B cell (primary cell): ENCODE data around the gene RASGRP2. TPM values are rescaled to one million over a fixed set of nuclear protein-coding genes. Genes with fewer than 3 reads are reported as not detected.

Experiments
- ATAC-seq: fragments of 200-7000 bp; cut with Tn5 transposase; one replicate; pipeline ENCODE4 v1.10.0; 2021; ENCODE audit warnings: low read depth, mild to moderate bottlenecking, moderate number of reproducible peaks, moderate library complexity
- CTCF ChIA-PET: fragments of 350-600 bp; sonication (Branson Sonifier 250); formaldehyde crosslinking; loops from one replicate; lab custom pipeline; 2021; ENCODE audit warnings: antibody characterized with exemption, inconsistent platforms; lab: Charles Lee
- POLR2A ChIA-PET: fragments of 350-600 bp; sonication (Branson Sonifier 250); formaldehyde crosslinking; loops from one replicate; lab custom pipeline; 2021; ENCODE audit warnings: antibody characterized with exemption; lab: Charles Lee
- DNase-seq: peaks from one replicate; pipeline ENCODE4 v3.0.0; 2013
- H2AFZ ChIP-seq: 2 replicates; pipeline ENCODE4 v1.6.1; 2012; ENCODE audit warnings: mild to moderate bottlenecking, low read depth, low read length; ENCODE audit not compliant: insufficient read depth, poor library complexity, severe bottlenecking
- H3K27ac ChIP-seq, 2 donors: 1 replicate in 1 of 2; 2 replicates in 1 of 2; pipeline ENCODE4 v1.5.1; 2012 to 2013; ENCODE audit warnings: low read length in 2 of 2, mild to moderate bottlenecking in 2 of 2, moderate library complexity in 1 of 2
- H3K27me3 ChIP-seq, 4 experiments: fragments of 200-600 bp in 1 of 4; sonication (generic) in 1 of 4; replicated peaks in 1 of 4; 1 replicate in 2 of 4; 2 replicates in 2 of 4; pipeline versions ENCODE4 v1.6.1 to v1.7.0; 2013 to 2016; ENCODE audit warnings: low read length in 3 of 4, mild to moderate bottlenecking in 2 of 4, mixed read lengths in 1 of 4, moderate library complexity in 1 of 4; ENCODE audit not compliant: insufficient read depth in 4 of 4, control insufficient read depth in 3 of 4; ENCODE audit errors: control extremely low read depth in 1 of 4
- H3K36me3 ChIP-seq, 2 experiments: replicated peaks in 1 of 2; 1 replicate in 1 of 2; 2 replicates in 1 of 2; pipeline versions ENCODE4 v1.6.1 to v1.7.1; 2013; ENCODE audit warnings: low read length in 1 of 2; ENCODE audit not compliant: insufficient read depth in 2 of 2, control insufficient read depth in 1 of 2; ENCODE audit errors: control extremely low read depth in 1 of 2, extremely low read depth in 1 of 2
- H3K4me1 ChIP-seq, 2 donors: fragments of 200-600 bp in 1 of 2; sonication (generic) in 1 of 2; 1 replicate in 1 of 2; 2 replicates in 1 of 2; pipeline versions ENCODE4 v1.5.1 to v1.6.1; 2013 to 2017; ENCODE audit warnings: low read length in 2 of 2; ENCODE audit not compliant: control insufficient read depth in 2 of 2, insufficient read depth in 2 of 2
- H3K4me2 ChIP-seq: replicated peaks from 2 replicates; pipeline ENCODE3; 2012; ENCODE audit warnings: mild to moderate bottlenecking, low read depth, low read length; ENCODE audit not compliant: poor library complexity, severe bottlenecking
- H3K4me3 ChIP-seq, 5 experiments: fragments of 200-600 bp in 1 of 5; sonication (generic) in 1 of 5; 1 replicate in 3 of 5; 2 replicates in 2 of 5; pipeline versions ENCODE4 v1.5.1 to v1.7.0; 2011 to 2016; ENCODE audit warnings: low read length in 4 of 5, mild to moderate bottlenecking in 4 of 5, low read depth in 2 of 5, control low read depth in 1 of 5, moderate library complexity in 1 of 5; ENCODE audit not compliant: insufficient read depth in 1 of 5; ENCODE audit errors: control extremely low read depth in 1 of 5, extremely low read depth in 1 of 5
- H3K79me2 ChIP-seq: fragments of 200-600 bp; sonication (generic); one replicate; pipeline ENCODE4 v1.6.0; 2016; ENCODE audit warnings: low read length; ENCODE audit not compliant: control insufficient read depth, insufficient read depth
- H3K9ac ChIP-seq: fragments of 200-600 bp; sonication (generic); 2 replicates; pipeline ENCODE4 v1.6.1; 2017; ENCODE audit warnings: mild to moderate bottlenecking, low read length, moderate library complexity
- H3K9me3 ChIP-seq, 3 donors: one replicate each; pipeline versions ENCODE4 v1.6.1 to v1.7.1; 2013; ENCODE audit warnings: low read length in 2 of 3; ENCODE audit not compliant: control insufficient read depth in 2 of 3, insufficient read depth in 1 of 3; ENCODE audit errors: control extremely low read depth in 1 of 3
- H4K20me1 ChIP-seq: 2 replicates; pipeline ENCODE4 v1.6.0; 2012; ENCODE audit warnings: mild to moderate bottlenecking, low read length; ENCODE audit not compliant: insufficient read depth, control insufficient read depth, poor library complexity, severe bottlenecking
- H3K27ac Mint-ChIP-seq: one replicate; pipeline ENCODE4 v1.8.0; 2021; ENCODE audit warnings: mixed read lengths
- H3K27me3 Mint-ChIP-seq: one replicate; pipeline ENCODE4 v1.8.0; 2021; ENCODE audit warnings: mixed read lengths
- H3K4me1 Mint-ChIP-seq: one replicate; pipeline ENCODE4 v1.8.0; 2021; ENCODE audit warnings: mixed read lengths
- H3K4me3 Mint-ChIP-seq: one replicate; pipeline ENCODE4 v1.8.0; 2021; ENCODE audit warnings: mixed read lengths
- H3K9me3 Mint-ChIP-seq: one replicate; pipeline ENCODE4 v1.8.0; 2022; ENCODE audit warnings: mixed read lengths; ENCODE audit not compliant: insufficient read depth
- EZH2 ChIP-seq: IDR thresholded peaks from 2 replicates; pipeline ENCODE4 v1.6.1; 2012; ENCODE audit warnings: borderline replicate concordance, low read depth, mild to moderate bottlenecking, moderate library complexity, low read length; ENCODE audit not compliant: insufficient read depth, poor library complexity, severe bottlenecking
- WGBS: methylation state at CpG from one replicate; pipeline ENCODE4 v1.1.5; 2013; ENCODE audit warnings: missing lambda C conversion rate; ENCODE audit not compliant: insufficient coverage; 5-methylcytosine and 5-hydroxymethylcytosine counted together
- intact Hi-C: fragments of 100-400 bp; cut with micrococcal nuclease; formaldehyde crosslinking; loops from one replicate; pipeline ENCODE4 v1.10.0; 2022
- polyA plus RNA-seq: library from polyadenylated mRNA; depleted of rRNA; stranded (reverse); fragments of >200 nt; gene quantifications from 2 replicates; pipeline ENCODE4 v1.2.3, GENCODE V29; 2012
- total RNA-seq, 2 donors: library from RNA; stranded (reverse); fragments of 120-200 nt in 1 of 2; gene quantifications; 1 replicate in 1 of 2; 2 replicates in 1 of 2; pipeline versions ENCODE4 v1.2.3 to v1.2.4, GENCODE V29; 2013 to 2022
- TF ChIP-seq, protein P1 (sequence below): fragments of 200-600 bp; IDR thresholded peaks from one replicate; pipeline ENCODE4 v1.8.0; 2022; ENCODE audit warnings: antibody characterized with exemption, mild to moderate bottlenecking

Gene RASGRP2
- total and polyA plus RNA-seq, 2 donors (not counting 1 experiment from before 2014, with no cell fraction given): 628 to 1,139 TPM

DNA sequence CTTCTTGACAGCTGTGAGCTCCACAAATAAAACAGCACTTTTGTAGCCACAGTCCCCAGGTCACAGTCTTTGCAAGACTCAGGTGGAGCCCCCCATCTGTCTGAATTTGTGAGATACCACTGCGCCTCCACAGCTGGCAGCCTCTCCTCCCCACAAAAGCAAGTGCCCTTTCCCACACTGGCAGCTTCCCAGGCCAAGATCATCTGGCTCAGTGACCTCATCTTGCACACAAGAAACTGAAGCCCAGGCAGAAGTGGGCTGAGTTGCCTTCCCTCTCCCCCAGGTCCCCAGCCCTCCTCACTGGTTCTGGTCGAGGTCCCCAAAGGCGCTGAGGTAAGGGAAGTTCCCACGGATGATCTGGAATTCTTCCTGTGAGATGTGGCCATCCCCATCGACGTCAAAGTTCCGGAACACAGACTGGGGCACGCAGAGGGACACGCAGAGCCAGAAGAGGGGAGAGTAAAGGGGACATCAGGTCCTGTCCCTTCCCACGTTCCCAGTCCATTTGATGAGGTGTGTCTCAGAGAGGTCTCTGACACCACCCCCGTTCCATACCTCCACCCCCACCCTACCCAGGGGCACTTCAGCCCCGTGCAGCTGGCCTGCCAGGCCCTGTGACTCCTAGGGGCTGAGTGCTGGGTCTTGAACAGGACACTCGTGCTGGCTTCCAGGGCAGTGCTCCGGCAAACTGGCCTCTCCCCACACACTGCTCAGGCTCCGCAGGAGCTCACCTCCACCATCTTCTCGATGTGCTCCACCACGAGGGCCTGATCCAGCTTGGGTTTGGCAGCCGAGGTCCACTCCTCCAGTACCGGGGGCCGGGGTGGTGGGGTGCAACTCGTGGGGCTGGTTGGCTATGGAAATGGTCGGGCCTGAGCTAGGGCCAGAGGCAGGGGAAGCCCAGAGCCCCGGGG, 8.9 kb downstream of the RASGRP2 start:
- Mint-ChIP-seq H3K4me3 (no peak overlapping the region), H3K9me3 (no peaks in the 10 kb centered on the region), H3K4me1 (peaks cover 26% of the 10 kb centered on the region), H3K27ac (no peak overlapping the region), H3K27me3 (no peaks in the 10 kb centered on the region)
- Histone ChIP-seq H3K4me2 (no peak overlapping the region), H2AFZ (no peak overlapping the region), H3K4me3 (no peak overlapping the region), H3K4me1 (peaks cover 0 to 5% of the 10 kb centered on the region in 2 donors), H3K9ac (no peak overlapping the region), H3K27me3 (no peaks in the 10 kb centered on the region), H3K79me2 (peaks cover 45% of the 10 kb centered on the region), H3K9me3 (no peaks in the 10 kb centered on the region), H4K20me1 (peaks cover 96% of the 10 kb centered on the region), H3K36me3 (peaks cover 2 to 89% of the 10 kb centered on the region in 2 experiments), H3K27ac (no peak overlapping the region)
- TF ChIP-seq, protein P1, sequence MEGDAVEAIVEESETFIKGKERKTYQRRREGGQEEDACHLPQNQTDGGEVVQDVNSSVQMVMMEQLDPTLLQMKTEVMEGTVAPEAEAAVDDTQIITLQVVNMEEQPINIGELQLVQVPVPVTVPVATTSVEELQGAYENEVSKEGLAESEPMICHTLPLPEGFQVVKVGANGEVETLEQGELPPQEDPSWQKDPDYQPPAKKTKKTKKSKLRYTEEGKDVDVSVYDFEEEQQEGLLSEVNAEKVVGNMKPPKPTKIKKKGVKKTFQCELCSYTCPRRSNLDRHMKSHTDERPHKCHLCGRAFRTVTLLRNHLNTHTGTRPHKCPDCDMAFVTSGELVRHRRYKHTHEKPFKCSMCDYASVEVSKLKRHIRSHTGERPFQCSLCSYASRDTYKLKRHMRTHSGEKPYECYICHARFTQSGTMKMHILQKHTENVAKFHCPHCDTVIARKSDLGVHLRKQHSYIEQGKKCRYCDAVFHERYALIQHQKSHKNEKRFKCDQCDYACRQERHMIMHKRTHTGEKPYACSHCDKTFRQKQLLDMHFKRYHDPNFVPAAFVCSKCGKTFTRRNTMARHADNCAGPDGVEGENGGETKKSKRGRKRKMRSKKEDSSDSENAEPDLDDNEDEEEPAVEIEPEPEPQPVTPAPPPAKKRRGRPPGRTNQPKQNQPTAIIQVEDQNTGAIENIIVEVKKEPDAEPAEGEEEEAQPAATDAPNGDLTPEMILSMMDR: no peak
- no peak for TF ChIP-seq EZH2
- intact Hi-C loops: no loop called here
- ChIA-PET CTCF (interaction anchor here (1.4 kb wide), 3 partner anchors 9 to 46 kb away, joined by 3 to 5 read pairs (median 4); partner anchors contain the start of gene RASGRP2), POLR2A (interaction anchor here (0.6 to 0.7 kb wide), 2 partner anchors 37 to 653 kb away, joined by 6 to 7 read pairs; no protein-coding TSS in a partner anchor)
- no peak for DNase-seq
- ATAC-seq: no peak
- 95% methylated on average over 19 of the region's 23 CpGs for WGBS

DNA sequence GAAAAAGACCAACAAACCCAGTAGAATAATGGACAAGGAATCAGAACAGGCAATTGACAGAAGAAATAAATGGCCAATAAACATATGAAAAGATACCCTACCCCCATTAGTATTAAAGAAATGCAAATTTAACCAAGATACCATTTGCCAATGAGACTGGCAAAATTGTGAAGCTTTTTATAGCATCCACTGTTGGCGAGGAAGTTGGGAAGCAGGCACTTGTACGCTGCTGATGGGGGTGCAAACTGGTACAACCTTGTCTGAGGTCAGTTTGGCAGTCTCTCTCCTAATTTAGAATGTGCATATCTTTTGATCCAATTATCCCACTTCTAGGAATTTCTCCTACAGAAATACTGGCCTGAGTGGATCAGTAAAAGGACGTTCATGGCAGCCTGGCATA, 12.3 kb downstream of the RASGRP2 start:
- Mint-ChIP-seq H3K4me1 (peaks cover 21% of the 10 kb centered on the region), H3K4me3 (no peak overlapping the region), H3K27me3 (no peaks in the 10 kb centered on the region), H3K9me3 (no peaks in the 10 kb centered on the region), H3K27ac (no peak overlapping the region)
- no peak overlapping the region for H3K9ac ChIP-seq
- H2AFZ ChIP-seq: no peak overlapping the region
- H3K79me2 ChIP-seq: peaks cover 20% of the 10 kb centered on the region
- peaks cover 0 to 5% of the 10 kb centered on the region in 2 donors for H3K4me1 ChIP-seq
- H3K27ac ChIP-seq: no peak overlapping the region
- H3K9me3 ChIP-seq: no peaks in the 10 kb centered on the region
- no peak for DNase-seq
- WGBS: 90% methylated on average over 3 of the region's 3 CpGs
- H3K4me3 ChIP-seq: no peak overlapping the region
- CTCF ChIA-PET: no interaction called here
- H3K27me3 ChIP-seq: no peaks in the 10 kb centered on the region
- ATAC-seq: no peak
- POLR2A ChIA-PET: no interaction called here
- peaks cover 2 to 88% of the 10 kb centered on the region in 2 experiments for H3K36me3 ChIP-seq
- TF ChIP-seq, protein P1: no peak
- no peak for TF ChIP-seq EZH2
- H3K4me2 ChIP-seq: no peak overlapping the region
- intact Hi-C loops: no loop called here
- peaks cover 92% of the 10 kb centered on the region for H4K20me1 ChIP-seq
